SH-SY5Y (cell line): ENCODE data around the gene CTSE.

Experiments used
- GATA2 ChIP-seq: IDR thresholded peaks from 2 replicates; pipeline ENCODE4 v1.6.1; 2011; ENCODE audit warnings: mild to moderate bottlenecking, low read depth, low read length
- GATA3 ChIP-seq: IDR thresholded peaks from 2 replicates; pipeline ENCODE4 v1.6.1; 2011; ENCODE audit warnings: low read depth, mild to moderate bottlenecking, low read length, moderate library complexity

- TF ChIP-seq GATA2 (no peak), GATA3 (no peak)
These were observed 18.9 kb downstream of the CTSE start for GRCh38 chr1:206004826-206005225.
